PC-3 (cell line): ENCODE data around the gene TAP2. TPM values are rescaled to one million over a fixed set of nuclear protein-coding genes. Genes with fewer than 3 reads are reported as not detected.
A peak's percentile ranks its signal among the peaks of the same experiment; 100 is the strongest.

ENCODE experiments used
- ATAC-seq: fragments of 200-7000 bp; cut with Tn5 transposase; 2 replicates; pipeline ENCODE4 v1.9.1; 2020; ENCODE audit warnings: mild to moderate bottlenecking, moderate library complexity
- BruUV-seq: library from RNA; stranded (reverse); fragments of 400-500 nt; replicated peaks from 2 replicates; lab custom pipeline; 2021; lab: Mats Ljungman, UMichigan
- CTCF ChIA-PET: fragments of 300-600 bp; sonication (Branson Sonifier 250); formaldehyde crosslinking; loops from one replicate; lab custom pipeline; 2022; ENCODE audit warnings: antibody characterized with exemption; lab: Charles Lee
- POLR2A ChIA-PET: fragments of 300-600 bp; sonication (Branson Sonifier 250); formaldehyde crosslinking; loops from one replicate; lab custom pipeline; 2022; ENCODE audit warnings: antibody characterized with exemption; ENCODE audit not compliant: unreplicated experiment; lab: Charles Lee
- DNase-seq: peaks from one replicate; pipeline ENCODE4 v3.0.0-alpha.2; 2015
- H2AFZ ChIP-seq: fragments of 300-600 bp; sonication (generic); 2 replicates; pipeline ENCODE4 v1.6.0; 2016; ENCODE audit warnings: antibody characterized with exemption, low read length
- H3F3A ChIP-seq: fragments of 300-600 bp; sonication (generic); one replicate; pipeline ENCODE4 v1.6.0; 2017; ENCODE audit warnings: antibody characterized with exemption, low read length, control low read depth, mild to moderate bottlenecking; ENCODE audit not compliant: unreplicated experiment
- H3K27ac ChIP-seq: fragments of 300-600 bp; sonication (generic); 2 replicates; pipeline ENCODE4 v1.5.1; 2016; ENCODE audit warnings: mild to moderate bottlenecking, low read length
- H3K27me3 ChIP-seq: fragments of 300-600 bp; sonication (generic); 2 replicates; pipeline ENCODE4 v1.6.1; 2016; ENCODE audit warnings: low read length, mixed read lengths
- H3K36me3 ChIP-seq: fragments of 300-600 bp; sonication (generic); 2 replicates; pipeline ENCODE4 v1.6.1; 2016; ENCODE audit warnings: low read depth, mixed run types, low read length, mixed read lengths
- H3K4me1 ChIP-seq: fragments of 300-600 bp; sonication (generic); 2 replicates; pipeline ENCODE4 v1.5.1; 2016; ENCODE audit warnings: low read length; ENCODE audit not compliant: insufficient read depth
- H3K4me2 ChIP-seq: fragments of 300-600 bp; sonication (generic); 2 replicates; pipeline ENCODE4 v1.6.0; 2016; ENCODE audit warnings: low read length
- H3K4me3 ChIP-seq: fragments of 300-600 bp; sonication (generic); 2 replicates; pipeline ENCODE4 v1.5.1; 2016; ENCODE audit warnings: mild to moderate bottlenecking, low read length, mixed read lengths
- H3K79me2 ChIP-seq: fragments of 300-600 bp; sonication (generic); 2 replicates; pipeline ENCODE4 v1.6.1; 2017; ENCODE audit warnings: low read length, mixed read lengths
- H3K9ac ChIP-seq: fragments of 300-600 bp; sonication (generic); 2 replicates; pipeline ENCODE4 v1.6.0; 2016; ENCODE audit warnings: mild to moderate bottlenecking, low read length
- H3K9me2 ChIP-seq: fragments of 300-600 bp; sonication (generic); replicated peaks from 2 replicates; pipeline ENCODE4 v1.6.1; 2016; ENCODE audit warnings: mixed run types, low read length, mixed read lengths
- H3K9me3 ChIP-seq: fragments of 300-600 bp; sonication (generic); 2 replicates; pipeline ENCODE4 v1.6.1; 2016; ENCODE audit warnings: low read length, mixed read lengths
- H4K20me1 ChIP-seq: fragments of 300-600 bp; sonication (generic); 2 replicates; pipeline ENCODE4 v1.6.1; 2016; ENCODE audit warnings: low read length, mixed read lengths
- EZH2 ChIP-seq: fragments of 300-600 bp; sonication (generic); IDR thresholded peaks from one replicate; pipeline ENCODE4 v1.6.1; 2017; ENCODE audit warnings: antibody characterized with exemption, mild to moderate bottlenecking, low read length; ENCODE audit not compliant: unreplicated experiment
- EZH2phosphoT487 ChIP-seq: fragments of 300-600 bp; sonication (generic); IDR thresholded peaks from 2 replicates; pipeline ENCODE4 v1.6.1; 2018; ENCODE audit warnings: mild to moderate bottlenecking, antibody characterized with exemption, low read length, borderline replicate concordance
- intact Hi-C: fragments of 100-400 bp; cut with micrococcal nuclease; formaldehyde crosslinking; loops from 2 replicates; pipeline ENCODE4 v1.9.0; 2023
- total RNA-seq: library from RNA; depleted of rRNA; stranded (reverse); fragments of >200 nt; gene quantifications from 2 replicates; pipeline ENCODE4 v1.2.3, GENCODE V29; 2014
- TF ChIP-seq, protein P1 (sequence below): fragments of 300-600 bp; sonication (generic); conservative IDR thresholded peaks from 2 replicates; pipeline ENCODE4 v1.5.1; 2017; ENCODE audit warnings: antibody characterized with exemption, low read depth, mild to moderate bottlenecking, low read length

Gene TAP2
- total RNA-seq, 1 experiment from 2014 or later: 93.0 TPM

DNA sequence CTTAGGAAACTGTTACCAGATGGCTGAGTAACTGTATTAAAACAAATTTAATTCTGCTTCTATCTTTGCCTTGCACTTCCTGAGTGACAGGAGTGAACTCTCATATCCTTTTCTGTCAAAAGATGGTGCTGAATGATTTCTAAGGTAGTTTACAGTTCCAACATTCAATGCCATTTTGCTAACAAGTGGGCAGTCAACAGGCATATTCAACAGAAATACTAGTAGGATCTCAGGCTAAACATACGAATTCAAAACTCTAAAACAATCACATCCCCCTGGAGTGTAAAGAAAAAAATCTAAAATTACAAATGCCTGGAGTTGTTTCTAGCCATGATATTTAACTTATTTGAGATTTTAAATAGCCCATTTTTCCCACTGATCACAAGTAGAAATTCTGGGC, 22.1 kb upstream of the TAP2 start:
- Histone ChIP-seq H3K4me3 (no peak overlapping the region), H3K27ac (no peak overlapping the region), H3K9ac (no peak overlapping the region), H3K9me2 (no peaks in the 10 kb centered on the region), H3K4me1 (peaks cover 6% of the 10 kb centered on the region; the same call in 1 of the 2 replicates), H3K9me3 (no peaks in the 10 kb centered on the region), H2AFZ (peak overlapping the region; percentile 47; the same call in 1 of the 2 replicates), H3K27me3 (no peaks in the 10 kb centered on the region), H3K4me2 (peak overlapping the region; percentile 55), H3K79me2 (no peaks in the 10 kb centered on the region), H3K36me3 (no peaks in the 10 kb centered on the region), H3F3A (no peaks in the 10 kb centered on the region), H4K20me1 (no peaks in the 10 kb centered on the region)
- intact Hi-C loops: loop anchor here (1.0 kb wide), 1 partner anchor 22 kb away; the partner anchor contains the start of gene TAP2
- no peak for TF ChIP-seq EZH2phosphoT487
- no peak for TF ChIP-seq EZH2
- TF ChIP-seq, protein P1, sequence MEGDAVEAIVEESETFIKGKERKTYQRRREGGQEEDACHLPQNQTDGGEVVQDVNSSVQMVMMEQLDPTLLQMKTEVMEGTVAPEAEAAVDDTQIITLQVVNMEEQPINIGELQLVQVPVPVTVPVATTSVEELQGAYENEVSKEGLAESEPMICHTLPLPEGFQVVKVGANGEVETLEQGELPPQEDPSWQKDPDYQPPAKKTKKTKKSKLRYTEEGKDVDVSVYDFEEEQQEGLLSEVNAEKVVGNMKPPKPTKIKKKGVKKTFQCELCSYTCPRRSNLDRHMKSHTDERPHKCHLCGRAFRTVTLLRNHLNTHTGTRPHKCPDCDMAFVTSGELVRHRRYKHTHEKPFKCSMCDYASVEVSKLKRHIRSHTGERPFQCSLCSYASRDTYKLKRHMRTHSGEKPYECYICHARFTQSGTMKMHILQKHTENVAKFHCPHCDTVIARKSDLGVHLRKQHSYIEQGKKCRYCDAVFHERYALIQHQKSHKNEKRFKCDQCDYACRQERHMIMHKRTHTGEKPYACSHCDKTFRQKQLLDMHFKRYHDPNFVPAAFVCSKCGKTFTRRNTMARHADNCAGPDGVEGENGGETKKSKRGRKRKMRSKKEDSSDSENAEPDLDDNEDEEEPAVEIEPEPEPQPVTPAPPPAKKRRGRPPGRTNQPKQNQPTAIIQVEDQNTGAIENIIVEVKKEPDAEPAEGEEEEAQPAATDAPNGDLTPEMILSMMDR: no peak
- CTCF ChIA-PET: interaction anchor here (1.2 kb wide), 1 partner anchor 22 kb away, joined by 18 read pairs; the partner anchor contains the start of gene TAP2
- BruUV-seq: no TSS peak
- DNase-seq (no peak), ATAC-seq (no peak)
- POLR2A ChIA-PET: interaction anchor here (1.4 kb wide), 1 partner anchor 111 kb away, joined by 4 read pairs; no protein-coding TSS in a partner anchor

DNA sequence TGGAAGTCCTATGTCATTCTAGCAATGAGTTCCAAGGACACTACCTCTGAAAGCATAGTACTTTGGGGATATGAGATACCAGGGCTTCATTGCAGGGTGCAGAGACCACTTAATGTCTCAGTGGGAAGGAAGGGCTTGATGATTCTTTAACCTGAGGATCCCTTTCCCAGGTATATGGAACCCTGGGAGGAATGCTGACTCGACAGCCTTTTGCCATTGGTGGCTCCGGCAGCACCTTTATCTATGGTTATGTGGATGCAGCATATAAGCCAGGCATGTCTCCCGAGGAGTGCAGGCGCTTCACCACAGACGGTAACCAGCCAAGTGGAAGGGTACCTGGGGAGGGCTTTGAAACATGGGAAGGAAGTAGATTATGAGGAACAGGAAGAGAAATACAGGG, 19.7 kb upstream of the TAP2 start:
- Histone ChIP-seq H3K4me3 (no peak overlapping the region), H3K4me2 (no peak overlapping the region), H4K20me1 (no peaks in the 10 kb centered on the region), H3K9me2 (no peaks in the 10 kb centered on the region), H3K9me3 (no peaks in the 10 kb centered on the region), H3K9ac (no peak overlapping the region), H3K27ac (no peak overlapping the region), H3K27me3 (no peaks in the 10 kb centered on the region), H3K36me3 (no peaks in the 10 kb centered on the region), H3K79me2 (no peaks in the 10 kb centered on the region), H2AFZ (no peak overlapping the region), H3F3A (no peaks in the 10 kb centered on the region), H3K4me1 (peaks cover 6% of the 10 kb centered on the region; the same call in 1 of the 2 replicates)
- BruUV-seq: no TSS peak
- TF ChIP-seq EZH2 (no peak), EZH2phosphoT487 (no peak)
- TF ChIP-seq, protein P1: no peak
- intact Hi-C loops: no loop called here
- DNase-seq (no peak), ATAC-seq (no peak)
- CTCF ChIA-PET: no interaction called here
- POLR2A ChIA-PET: no interaction called here

DNA sequence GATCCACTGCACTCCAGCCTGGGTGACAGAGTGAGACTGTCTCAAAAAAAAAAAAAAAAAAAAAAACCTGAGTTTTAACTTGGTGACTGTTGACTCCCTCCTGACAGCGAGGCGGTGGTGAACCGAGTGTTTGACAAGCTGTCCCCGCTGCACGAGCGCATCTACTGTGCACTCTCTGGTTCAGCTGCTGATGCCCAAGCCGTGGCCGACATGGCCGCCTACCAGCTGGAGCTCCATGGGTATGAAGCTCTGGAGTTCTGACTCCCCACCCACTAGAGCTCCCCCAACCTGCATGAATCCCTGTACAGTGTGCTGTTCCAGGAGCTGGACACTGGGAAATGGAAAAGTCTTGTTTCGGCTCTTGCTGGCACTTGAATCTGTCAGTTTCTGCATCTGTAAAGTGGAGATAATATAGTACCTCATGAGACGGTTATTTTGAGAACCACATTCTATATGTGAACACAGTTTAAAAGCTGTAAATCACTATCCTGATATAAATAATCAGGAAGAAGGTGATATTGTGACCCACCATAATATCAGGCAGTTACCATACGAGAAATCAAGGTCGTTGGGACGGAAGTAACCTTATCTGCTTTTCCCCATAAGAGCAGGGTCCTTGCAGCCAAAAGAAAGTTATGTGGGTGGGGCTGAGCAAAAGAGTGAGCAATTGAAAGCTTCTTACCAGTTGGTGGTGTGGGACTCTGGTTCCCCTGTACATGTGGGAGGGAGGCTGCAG, 18.8 kb upstream of the TAP2 start:
- intact Hi-C loops: no loop called here
- POLR2A ChIA-PET: no interaction called here
- H4K20me1 ChIP-seq: no peaks in the 10 kb centered on the region
- DNase-seq: no peak
- TF ChIP-seq EZH2phosphoT487 (no peak), EZH2 (no peak)
- TF ChIP-seq, protein P1: no peak
- BruUV-seq: no TSS peak
- no peaks in the 10 kb centered on the region for H3K9me3 ChIP-seq
- no peaks in the 10 kb centered on the region for H3K9me2 ChIP-seq
- no peaks in the 10 kb centered on the region for H3K36me3 ChIP-seq
- no peaks in the 10 kb centered on the region for H3K79me2 ChIP-seq
- H2AFZ ChIP-seq: no peak overlapping the region
- CTCF ChIA-PET: interaction anchor here (0.9 to 1.3 kb wide), 3 partner anchors 11 to 76 kb away, joined by 3 to 5 read pairs (median 3); partner anchors contain the start of gene TAP2
- H3K4me1 ChIP-seq: peaks cover 8% of the 10 kb centered on the region
- no peak overlapping the region for H3K27ac ChIP-seq
- no peaks in the 10 kb centered on the region for H3K27me3 ChIP-seq
- ATAC-seq: no peak
- no peaks in the 10 kb centered on the region for H3F3A ChIP-seq
- no peak overlapping the region for H3K4me3 ChIP-seq
- no peak overlapping the region for H3K9ac ChIP-seq
- H3K4me2 ChIP-seq: no peak overlapping the region
